ENCODE results near the gene FOXA1.

The FOXA1 gene

DNA sequence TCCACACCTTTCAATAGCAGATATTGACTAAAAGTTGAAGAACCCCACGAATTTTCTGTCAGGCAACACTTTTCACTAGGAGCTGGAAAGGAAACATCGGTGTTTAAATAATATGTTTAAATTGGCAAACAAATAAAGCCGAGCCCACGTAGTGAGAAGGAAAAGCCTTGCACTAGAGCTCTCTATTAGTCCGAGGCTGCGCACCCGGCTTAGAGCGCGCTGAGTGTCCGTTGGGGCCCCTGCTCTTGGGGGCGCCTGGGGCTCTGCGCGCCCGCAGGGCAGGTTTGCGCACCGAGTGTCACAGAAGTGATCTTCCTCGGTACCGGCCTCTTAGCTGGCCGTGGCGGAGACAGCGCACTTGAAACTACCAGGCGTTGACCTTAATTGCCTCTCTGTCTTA lies 6.8 kb upstream of the FOXA1 start:
- no peak for DNase-seq

DNA sequence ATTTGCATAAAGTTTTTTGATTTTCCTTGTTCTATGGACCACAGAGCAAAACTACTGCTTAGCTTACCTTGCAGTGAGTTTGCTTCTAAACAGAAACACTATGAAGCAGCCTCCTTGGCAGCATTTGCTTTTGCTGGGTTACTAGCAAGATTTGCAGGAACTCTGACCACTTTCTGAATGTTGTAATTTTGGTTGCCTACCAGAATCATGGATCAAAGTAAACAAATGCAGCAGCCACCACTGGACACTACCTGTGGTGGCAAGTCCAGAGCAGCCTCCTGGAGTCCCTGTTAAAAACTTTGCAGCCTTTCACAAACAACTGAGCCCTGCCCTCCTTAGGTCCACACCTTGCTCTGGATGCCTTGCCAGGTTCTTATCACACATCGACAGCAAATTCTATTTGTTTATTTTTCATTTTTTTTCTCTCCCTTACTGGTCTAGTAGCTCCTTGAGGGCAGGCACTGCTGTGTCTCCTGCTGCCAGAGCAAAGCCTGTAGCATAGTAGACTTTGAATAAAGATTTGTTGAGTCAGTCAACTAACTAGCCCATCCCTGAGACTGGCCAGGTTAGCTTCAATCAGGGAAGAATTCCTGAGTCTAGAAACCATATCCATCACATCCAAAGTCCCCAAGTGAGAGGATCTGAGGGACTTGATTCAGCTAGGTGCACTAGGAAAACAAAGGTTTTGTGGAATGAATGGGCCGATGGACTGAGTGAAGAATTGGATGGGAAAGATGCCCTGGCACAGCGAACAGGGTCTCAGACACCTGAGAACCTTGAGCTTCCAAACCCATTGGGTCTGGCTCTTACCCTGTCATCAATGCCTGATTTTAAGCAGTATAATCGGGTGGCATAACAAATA lies 6.1 kb upstream of the FOXA1 start:
- DNase-seq, result no peak

DNA sequence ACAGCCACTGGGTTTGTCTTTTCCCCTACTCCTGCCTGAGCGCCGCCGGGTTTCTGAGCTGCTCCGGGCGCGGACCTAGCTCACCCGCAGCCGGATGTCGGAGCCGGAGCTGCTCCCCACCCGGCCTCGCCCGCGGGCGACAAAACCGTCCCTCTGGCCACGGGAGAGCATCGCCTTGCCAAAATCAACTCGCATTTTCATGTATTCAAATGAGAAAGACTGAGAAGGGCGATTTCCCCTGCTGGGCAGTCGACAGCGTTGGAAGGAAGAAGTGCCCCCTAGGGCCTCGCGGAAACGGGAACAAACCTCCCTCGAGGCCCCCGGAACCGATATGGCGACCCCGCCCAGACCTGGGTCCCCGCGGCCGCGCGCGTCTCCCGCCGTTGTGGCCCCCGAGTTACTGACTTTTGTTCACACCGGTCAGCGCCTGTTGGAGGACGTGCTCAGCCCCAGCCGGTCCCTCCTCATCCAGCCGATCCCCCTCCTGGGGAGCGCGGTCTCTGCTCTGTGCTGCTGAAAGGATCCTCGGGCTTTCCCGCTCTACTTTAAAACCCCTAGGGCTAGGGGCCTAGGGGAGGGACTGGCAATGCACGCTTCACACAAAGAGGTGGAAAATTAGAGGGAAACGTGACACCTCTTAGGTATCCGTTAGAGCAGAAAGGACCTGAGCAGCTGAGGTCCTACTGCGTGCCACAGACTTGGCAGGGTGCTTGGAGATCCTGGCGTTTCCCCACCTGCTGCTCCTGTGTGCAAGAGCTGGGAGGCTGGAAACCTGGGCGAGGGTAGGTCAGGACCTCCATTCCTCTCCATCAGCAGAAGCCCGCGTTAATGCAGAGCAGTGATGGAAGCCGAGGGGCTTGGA lies 4.7 kb upstream of the FOXA1 start:
- DNase-seq, result no peak

DNA sequence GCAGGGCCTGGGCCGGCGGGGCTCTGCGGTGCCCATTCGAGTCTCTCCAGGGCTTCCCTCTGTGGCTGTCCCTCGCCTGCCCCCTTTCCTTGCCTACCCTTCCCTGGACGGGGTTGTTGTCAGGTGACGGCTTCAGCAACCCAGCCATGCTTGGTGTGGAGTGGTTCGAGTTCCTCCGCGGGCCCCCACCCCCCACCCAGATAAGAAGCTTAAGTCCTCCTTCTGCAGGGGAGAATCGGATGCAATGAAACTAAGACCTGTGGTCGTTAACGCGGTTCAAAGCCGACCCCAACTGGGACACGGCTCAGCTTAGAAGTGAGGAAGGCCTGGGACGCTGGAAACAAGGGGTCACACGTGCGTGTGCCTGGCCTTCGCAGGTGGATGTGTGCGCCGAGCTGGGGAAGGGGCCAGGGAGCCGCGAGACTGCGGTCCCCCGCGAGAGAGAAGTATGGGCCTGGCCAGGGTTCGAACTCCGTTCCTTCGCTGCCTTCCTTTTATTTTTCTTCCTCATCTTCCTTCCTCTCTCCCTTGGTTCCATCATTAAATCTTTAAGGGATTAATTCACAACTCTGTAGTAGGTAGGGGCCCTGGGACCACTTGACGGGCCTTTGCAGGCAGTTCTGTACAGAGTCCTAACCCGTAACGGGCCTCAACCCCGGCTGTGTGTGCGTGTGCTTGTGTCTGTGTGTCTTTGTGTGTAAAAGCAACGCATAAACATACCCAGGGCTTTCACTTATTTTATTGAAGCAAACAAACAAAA lies 3.9 kb upstream of the FOXA1 start:
- DNase-seq, result no peak

DNA sequence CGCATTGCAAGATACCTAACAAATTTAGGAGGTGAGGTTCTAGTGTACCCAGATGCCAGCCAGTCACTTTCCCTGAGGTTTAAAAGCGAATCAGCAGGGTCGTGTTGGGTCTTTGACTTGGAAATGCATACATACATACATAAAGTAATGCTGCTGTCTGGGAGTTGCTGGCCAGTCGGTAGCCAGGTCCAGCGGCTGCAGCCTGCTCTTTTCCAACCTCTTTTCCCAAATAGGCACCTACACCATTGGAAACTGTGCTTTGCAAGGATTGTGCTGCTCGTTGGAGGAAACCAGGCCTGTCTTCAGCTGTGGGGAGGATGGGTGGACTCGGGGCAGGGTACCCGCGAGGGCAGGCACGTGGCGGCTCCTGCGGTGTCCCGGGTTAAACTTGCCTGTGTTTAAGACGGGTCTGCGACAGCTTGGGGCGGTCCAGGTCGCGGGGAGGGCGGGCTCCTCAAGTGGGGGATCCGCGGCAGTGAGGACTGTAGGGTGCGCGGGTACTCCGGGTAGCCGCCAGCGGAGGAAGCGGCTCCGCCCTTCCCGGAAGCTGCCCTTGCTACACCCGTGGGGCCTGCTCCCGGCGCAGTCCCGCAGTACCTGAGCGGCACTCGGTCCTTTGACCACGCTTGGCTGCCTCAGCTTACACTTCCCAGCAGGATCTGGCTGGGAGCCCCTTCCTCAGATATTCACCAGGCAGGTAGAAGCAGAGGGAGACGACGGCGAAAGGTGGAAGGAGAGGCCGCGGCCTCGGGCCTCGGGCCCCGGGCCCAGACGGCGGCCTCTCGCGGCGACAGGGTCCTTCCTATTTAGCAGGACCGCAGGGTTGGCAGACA lies 3.1 kb upstream of the FOXA1 start:
- no peak for DNase-seq

DNA sequence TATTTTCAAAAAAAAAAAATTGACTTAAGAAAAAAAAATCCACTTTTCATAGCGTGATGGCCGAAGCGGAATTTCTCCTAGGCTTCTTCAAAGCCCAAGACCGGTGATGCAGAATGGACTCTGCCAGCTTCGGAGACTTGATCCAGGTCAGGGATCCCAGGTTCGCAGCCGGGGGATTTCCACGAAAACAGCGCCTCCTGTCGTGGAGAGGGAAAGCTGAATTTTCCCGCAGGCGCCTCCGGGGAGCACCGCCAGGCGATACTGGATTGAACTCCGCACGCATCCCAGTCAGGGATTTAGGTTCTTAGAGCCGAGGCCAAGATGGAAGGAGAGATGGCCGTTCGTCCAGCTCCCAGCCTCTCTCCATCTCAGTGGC lies 2.5 kb upstream of the FOXA1 start:
- no peak for DNase-seq

DNA sequence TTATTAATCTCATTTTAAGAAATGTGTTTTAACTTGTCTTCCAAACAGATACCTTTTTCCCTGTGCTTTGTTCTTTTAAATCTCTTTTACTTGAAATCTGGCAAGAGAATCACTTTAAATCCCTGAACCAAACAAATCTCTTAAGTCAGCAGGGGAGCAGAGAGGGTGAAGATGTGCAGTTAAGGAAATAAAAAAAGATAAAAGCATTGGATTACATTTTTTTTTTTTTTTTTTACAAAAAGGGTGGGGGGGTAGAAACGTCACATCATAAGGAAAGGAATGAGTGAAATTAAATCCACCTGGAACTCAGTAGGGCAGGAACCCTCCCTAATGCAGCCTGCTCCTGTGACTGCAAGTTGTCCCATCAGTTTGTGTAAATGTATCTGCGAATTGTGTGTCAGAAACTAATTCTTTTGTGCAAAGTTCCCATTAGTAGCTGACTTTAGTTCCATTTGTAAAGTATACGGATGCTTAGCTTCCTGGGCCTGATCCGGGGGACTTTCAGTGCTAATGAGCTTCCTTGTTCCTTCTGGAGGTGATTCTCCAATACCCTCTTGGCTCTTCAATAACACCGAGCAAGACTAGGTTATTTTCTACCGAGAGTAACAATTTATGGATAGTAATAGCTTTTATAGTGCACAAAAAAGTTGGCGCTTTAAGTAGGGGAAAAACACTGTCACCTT lies 1.9 kb upstream of the FOXA1 start:
- no peak for DNase-seq

DNA sequence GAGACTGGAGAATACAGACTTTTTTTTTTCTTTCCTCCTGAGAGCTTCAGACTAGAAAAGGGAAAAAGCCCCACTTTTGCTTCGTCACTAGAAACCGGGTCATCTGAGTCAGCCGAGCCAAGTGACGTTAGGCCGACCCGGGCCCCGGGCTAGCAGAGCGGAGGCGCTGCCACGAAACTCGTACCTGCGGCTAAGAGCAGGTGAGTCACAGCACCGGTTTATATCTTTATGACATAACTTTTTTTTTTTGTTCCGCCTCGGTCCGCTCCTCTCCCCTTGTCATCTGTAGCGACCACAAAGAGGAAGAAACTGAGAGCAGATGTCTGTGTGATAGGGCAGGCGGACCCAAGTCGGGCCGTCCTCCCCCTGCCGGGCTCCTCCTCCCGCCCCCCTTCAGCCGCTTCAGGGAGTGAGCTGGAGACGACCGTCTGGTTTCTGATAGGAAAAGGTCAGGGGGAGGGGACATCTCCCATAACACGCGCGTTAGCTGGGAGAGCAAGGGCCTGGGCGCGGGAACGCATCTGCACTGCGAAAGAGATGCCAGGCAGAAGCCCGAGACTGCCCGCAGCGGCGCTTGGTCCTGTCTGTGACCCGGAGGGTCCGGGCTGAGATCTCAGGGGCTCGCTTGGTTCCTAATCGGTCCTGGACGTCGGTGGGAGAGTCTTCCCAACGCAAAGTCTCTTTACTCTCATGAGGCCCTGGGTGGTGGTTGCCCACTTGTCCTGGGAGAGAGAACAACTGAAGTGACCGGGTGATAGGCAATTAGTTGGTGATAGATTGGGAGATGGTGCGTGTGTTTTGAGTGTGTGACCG lies 966 bp upstream of the FOXA1 start:
- DNase-seq, result no peak

DNA sequence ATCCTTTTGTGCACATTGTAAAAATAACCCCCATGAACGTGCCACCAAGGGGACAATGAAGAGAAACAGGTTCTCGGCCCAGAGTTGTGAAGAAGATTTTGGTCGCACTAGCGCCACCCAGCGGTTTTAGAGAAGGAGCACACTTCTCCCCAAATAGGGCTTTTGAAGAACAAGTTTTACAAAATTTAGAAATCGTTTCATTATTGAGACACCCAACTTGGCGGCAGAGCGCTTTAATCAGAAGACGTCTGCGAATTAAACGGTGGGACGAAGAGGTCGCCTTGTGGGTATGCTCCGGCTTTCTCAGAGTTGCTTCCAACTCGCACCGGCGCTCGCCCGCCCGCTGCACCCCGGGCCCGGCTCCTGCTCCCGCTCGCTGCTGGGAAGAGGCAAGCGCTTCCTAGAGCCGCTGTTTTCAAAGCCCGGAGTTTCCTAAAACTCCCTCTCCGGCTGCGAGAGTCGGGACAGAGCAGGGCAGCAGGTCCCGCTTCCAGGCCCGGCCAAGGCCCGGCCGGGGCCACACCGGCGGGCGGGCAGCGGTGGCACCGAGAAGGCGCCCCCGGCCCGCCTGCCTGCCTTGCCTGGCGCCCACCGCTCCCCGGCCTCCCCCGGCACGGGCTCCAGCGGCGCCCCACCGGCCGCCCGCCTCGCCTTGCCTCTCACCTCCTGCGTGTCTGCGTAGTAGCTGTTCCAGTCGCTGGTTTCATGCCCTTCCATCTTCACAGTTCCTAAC lies 645 bp downstream of the FOXA1 start:
- peak; percentile 74 for DNase-seq

DNA sequence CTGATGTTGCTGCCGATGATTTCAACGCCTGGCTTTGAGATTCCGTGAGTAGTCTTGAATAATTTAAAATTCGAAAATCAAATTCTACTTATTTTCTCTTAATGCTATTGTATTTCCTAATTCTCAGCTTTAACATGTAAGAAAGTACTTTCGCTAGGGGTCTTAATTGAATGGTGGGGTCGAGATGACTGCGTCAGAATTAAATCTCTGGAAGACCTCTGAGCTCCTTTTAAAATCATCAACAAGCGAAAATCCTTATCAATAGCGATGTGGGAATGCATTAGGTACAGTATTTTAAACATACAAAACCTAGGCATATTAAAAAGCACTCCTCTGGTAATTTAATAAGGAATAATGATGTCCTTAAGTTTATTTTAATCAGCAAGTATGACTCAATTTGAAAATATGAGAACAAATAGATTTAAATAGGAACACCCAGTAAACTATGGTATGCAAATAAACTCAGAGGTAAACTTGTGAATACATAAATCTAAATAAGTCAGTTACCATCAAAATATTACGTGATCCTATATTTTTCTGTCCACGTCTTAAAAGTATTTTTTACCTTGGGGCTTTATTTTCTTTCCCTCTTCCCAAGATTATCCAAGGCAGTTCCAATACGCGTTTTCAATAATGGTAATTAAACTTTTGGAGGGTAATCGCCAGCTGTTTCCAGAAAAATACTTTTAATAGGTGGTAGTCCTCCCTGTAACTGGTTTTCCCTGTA lies 1.4 kb downstream of the FOXA1 start:
- no peak for DNase-seq

DNA sequence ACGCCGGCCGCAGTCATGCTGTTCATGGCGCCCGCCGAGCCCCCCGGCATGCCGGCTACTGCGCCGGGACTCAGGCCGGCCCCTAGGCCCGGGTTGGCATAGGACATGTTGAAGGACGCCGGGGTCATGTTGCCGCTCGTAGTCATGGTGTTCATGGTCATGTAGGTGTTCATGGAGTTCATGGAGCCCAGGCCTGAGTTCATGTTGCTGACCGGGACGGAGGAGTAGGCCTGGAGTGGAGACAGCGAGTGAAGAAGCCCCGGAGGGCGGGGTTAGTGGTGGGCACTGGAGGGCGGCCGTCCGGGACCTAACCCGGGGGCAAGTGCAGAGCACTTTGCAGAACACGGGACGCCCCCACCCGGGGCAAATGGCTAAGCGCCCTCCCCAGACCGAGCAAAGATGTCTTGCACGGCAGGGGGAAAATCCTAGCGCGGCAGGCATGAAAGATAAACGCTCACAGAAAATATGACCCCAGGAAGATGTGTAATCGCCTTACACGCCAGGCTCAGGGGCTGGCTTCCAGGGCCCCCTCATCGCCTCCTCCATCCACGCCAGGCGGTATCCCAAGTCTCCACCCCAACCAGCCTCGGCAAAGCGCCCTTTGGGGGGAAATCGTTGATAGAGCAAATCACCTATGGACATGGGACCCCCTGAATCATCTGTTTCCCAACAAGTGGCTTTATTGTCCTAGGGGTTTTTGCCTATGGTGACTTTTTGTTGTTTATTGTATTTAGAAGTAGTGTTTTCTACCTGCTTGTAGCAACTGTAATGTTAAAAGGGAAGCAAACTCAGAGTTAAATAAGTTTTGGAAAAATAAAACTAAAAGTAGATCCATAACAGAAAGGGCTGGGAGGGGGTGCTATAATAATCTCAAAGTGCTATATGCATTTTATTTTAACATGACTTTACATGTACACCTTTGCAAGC lies 2.3 kb downstream of the FOXA1 start:
- DNase-seq, result no peak

DNA sequence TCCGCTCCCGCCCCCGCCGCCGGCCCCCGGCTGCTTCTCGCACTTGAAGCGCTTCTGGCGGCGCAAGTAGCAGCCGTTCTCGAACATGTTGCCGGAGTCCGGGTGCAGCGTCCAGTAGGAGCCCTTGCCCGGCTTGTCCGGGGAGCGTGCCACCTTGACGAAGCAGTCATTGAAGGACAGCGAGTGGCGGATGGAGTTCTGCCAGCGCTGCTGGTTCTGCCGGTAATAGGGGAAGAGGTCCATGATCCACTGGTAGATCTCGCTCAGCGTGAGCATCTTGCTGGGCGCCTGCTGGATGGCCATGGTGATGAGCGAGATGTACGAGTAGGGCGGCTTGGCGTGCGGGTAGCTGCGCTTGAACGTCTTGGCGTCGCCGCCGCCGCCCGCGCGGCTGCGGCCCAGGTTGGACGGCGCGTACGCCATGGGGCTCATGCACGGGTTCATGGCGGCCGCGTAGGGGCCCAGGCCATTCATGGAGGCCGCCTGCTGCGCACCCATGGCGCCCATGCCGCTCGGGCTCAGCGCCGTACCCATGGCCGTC lies 3.0 kb downstream of the FOXA1 start:
- no peak for DNase-seq

DNA sequence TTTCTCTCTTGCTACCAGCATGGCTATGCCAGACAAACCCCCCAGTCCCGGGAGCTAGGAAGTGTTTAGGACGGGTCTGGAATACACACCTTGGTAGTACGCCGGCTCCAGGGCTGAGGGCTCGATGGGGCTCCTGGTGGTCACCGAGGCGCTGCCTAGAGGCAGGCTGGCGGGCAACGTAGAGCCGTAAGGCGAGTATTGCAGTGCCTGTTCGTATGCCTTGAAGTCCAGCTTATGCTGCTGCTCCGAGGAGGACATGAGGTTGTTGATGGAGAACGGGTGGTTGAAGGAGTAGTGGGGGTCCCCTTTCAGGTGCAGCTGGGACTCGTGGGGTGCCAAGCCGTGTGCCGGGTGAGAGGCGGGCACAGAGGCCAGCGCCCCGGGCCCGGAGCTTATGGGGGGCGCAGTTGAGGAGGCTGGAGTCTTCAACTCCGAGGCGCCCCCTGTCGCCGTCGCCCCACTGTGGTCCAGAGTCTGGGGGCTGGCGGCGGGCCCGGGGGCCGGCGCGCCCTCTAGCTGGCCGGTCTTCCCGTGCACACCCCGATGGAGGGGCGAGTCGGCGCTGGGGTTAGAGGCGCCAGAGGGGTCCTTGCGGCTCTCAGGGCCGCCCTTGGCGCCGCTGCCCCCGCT lies 3.6 kb downstream of the FOXA1 start:
- no peak for DNase-seq

DNA sequence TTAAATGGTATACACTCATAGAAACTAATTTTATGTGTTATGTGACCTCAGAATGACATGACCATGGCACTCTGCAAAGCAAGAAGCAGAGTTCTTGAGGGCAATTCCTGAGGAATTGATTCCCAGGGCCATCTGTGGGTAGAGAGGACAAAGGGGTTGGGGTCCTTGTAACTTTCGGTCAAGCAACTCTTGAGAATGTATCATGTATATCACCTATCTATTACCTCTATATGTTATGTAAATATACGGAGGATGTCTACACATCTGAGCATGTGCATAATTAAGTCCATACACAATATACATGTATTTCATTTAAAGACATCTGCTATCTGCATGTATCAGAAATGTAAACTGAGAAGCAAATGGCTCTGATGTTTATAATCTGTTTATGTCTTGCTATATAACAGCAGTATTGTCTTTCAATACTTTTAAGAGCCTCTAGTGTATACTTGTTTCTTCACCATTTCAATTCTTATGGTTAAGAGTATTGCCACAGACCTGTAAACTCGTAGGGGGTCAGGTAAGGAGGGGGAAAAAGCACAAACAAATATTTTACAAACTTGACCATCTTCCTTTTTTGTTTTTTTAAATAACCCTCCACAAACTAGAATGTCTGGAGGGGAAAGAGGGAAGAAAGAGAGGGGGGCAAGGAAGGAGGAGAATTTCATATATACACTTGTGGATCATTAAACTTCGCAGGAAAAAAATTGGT lies 4.5 kb downstream of the FOXA1 start:
- no peak for DNase-seq

DNA sequence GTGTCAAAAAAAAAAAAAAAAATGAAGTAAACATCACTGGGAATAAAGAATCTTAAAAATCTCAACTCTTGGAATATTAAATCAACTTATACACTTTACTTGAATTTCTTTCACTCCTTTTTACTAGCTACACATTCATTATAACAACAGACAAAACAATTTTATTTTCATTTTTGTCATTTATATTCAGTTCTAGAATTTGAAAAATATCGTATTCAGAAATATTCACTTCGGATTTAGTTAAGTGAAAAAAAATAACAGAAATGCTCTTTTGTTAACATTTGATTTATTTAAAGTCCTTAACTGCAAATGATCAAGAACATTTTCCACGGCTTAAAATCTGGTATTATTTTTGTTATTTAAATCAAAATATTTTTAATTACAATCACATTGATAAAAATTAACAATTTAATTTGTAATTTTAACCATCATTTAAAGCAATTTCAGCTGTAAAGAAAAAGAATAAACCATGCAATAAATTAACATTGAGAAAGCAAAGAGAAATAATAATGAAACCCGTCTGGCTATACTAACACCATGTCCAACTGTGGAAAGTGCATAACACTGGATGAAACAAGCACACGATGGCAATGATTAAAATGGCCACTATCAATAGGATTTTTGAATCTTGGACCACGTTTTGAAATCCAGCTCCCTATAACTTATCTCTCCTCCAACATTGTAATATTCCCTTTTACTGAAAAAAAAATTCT lies 5.2 kb downstream of the FOXA1 start:
- no peak for DNase-seq
